OCI-LY1 (cell line): ENCODE data around the gene LENEP.

Experiments
- CTCF ChIP-seq: fragments of 200-600 bp; sonication (generic), shearing (Covaris generic); IDR thresholded peaks from 2 replicates; pipeline ENCODE4 v1.5.1; 2017; ENCODE audit warnings: mild to moderate bottlenecking, antibody characterized with exemption, low read length, moderate library complexity, mixed read lengths
- EZH2 ChIP-seq: fragments of 200-600 bp; sonication (generic), shearing (Covaris generic); IDR thresholded peaks from 2 replicates; pipeline ENCODE4 v1.8.0; 2017; ENCODE audit warnings: borderline replicate concordance, mixed run types, mild to moderate bottlenecking, antibody characterized with exemption, low read length, moderate library complexity, mixed read lengths

DNA sequence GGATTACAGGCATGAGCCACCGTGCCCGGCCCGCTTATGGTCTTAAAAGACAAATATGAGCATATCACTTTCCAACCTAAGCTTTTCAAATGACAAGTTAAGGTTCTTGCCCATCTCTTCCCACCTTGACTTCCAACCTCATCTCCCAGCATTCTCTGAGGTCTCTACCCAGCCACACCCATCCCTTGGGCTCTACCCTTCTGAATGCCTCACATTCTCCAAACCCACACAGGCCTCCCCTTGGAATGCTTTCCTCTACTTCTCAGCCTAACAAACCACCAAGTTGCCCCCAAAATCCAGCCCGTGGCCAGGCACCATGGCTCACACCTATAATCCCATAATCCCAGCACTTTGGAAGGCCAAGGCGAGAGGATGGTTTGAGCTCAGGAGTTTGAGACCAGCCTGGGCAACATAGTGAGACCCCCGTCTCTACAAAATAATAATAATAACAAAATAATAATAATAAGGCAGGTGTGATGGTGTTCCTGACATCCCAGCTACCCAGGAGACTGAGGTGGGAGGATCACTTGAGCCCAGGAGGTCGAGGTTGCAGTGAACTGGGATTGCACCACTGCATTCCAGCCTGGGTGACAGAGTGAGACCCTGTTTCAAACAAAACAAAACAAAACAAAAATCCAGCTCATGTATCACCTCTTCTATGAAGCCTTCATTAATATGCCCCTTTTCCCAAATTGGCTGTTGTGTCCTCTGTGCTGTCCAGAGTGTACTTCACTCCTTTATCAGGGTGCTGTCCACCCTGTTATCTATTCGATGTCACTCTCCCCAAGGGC lies 28.9 kb downstream of the LENEP start:
- TF ChIP-seq CTCF (no peak), EZH2 (no peak)
